ENCODE measurements around the gene PLPP7.

DNA sequence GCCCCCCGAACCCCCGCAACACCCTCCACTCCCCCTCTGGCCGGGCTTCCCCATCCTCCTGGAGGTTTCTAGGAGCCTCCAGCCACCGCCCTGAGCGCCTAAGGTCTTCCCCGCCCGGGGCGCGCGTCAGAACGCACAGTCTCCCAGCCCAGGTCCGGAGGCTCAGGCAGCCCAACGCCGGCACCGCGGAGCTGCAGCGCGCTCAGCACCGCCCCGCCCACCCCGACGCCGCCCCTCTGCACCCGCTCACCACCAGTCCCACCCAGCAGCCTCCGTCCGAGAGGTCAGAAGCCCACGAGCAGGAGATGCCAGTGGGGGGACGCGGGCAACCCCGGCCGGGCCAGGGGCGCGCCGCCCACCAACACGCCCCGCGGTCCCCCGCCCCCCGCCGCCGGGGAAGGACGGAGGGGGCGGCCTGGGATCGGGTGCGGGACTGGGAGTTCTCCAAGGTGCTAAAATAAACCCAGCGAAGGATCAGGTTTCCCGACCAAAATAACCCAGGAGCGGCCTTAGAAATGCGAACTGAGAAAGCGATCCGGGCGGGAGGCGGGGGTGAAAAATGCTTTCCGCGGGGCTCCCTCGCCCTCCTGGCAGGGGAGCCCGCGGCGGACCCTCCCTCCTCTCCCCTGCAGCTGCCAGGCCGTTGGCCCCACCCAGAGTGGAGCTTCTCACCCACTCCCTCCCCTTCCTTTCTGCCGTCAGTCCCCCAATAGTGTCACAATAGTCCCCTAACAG, 6.7 kb upstream of the PLPP7 start:
- TF ChIP-seq, protein P1, sequence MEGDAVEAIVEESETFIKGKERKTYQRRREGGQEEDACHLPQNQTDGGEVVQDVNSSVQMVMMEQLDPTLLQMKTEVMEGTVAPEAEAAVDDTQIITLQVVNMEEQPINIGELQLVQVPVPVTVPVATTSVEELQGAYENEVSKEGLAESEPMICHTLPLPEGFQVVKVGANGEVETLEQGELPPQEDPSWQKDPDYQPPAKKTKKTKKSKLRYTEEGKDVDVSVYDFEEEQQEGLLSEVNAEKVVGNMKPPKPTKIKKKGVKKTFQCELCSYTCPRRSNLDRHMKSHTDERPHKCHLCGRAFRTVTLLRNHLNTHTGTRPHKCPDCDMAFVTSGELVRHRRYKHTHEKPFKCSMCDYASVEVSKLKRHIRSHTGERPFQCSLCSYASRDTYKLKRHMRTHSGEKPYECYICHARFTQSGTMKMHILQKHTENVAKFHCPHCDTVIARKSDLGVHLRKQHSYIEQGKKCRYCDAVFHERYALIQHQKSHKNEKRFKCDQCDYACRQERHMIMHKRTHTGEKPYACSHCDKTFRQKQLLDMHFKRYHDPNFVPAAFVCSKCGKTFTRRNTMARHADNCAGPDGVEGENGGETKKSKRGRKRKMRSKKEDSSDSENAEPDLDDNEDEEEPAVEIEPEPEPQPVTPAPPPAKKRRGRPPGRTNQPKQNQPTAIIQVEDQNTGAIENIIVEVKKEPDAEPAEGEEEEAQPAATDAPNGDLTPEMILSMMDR (conservative IDR thresholded peaks at IDR 0.05) = no peak
- no peak for TF ChIP-seq ZFX (IDR thresholded peaks at IDR 0.05)

Data from C4-2B (cell line).